GM18502 (cell line): ENCODE measurements around the gene PTGFR.

Source experiments
- ATAC-seq: cut with Tn5 transposase; IDR thresholded peaks from one replicate; pipeline ENCODE4 v1.9.1; 2021; ENCODE audit warnings: mild to moderate bottlenecking; ENCODE audit not compliant: unreplicated experiment, poor library complexity

The PTGFR gene

DNA sequence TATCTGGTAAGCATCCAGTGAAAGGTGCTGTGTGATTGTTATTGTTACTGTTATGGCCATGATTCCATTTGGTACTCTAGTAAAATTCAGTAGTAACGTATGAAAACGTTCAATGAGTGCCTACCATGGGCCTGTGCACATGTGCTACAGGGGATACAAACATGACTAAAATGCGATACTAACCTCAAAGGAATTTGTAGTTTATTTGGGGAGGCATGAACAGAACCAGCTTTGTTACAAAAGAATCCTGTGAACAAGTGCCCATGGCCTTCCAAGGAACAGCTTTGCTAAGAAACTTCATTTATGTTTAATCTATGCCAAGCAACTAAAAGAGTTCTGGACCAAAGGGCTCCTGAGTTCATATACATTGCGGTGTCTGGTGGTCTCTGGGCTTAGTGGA, 28.7 kb downstream of the PTGFR start:
- ATAC-seq, result no peak

DNA sequence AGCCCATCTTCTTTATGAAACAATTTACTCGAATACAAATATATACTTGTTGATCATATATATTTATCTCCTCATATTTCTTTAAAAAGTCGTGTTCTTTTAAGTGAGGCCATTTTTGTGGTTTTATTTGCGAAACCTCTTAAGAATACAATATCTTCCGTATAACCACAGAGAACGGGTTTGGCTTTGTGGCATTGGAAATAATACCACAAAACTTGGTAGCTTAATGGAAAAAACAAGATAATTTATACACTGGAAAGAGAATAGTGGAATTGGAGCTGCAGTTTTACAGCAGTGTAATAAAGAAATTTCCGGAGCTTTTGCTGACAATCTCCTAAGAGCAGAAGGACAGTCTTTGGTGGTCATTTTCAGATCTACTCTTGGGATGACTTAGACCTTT, 29.4 kb downstream of the PTGFR start:
- no peak for ATAC-seq

DNA sequence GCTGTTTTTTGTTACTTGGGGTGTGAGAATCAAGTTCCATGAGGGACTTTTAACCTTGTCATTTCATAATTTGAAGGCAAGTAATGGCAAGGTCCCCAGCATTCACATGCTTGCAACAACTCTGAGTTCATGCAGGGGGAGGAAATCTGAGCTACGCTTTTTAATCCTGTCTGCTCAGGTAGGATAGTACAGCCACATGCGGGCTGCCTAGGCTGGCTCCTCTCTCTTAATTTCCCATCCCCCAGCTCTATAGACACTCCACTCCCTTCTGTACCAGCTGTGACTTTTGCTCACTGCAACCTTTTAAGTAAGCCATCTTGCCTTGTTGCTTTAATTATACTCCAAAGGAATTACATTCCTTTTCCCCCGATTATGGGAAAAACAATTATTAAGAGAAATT, 30.1 kb downstream of the PTGFR start:
- ATAC-seq, result no peak

DNA sequence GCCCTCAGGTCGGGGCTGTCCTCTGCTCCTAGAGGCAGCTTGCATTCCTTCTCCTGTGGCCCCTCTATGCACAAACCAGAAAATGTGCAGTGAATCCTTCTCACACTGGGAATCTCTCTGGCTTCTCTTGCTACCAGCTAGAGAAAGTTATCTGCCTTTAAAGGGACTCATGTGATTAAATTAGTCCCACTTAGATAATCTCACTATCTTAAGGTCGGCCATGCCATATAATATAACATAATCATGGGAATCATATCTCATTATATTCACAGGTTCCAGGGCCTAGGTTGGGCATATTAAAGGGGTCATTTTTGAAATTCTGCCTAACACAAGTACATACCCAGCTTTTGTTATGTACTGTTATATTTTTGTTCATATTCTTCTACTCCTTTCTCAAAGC, 31.4 kb downstream of the PTGFR start:
- no peak for ATAC-seq

DNA sequence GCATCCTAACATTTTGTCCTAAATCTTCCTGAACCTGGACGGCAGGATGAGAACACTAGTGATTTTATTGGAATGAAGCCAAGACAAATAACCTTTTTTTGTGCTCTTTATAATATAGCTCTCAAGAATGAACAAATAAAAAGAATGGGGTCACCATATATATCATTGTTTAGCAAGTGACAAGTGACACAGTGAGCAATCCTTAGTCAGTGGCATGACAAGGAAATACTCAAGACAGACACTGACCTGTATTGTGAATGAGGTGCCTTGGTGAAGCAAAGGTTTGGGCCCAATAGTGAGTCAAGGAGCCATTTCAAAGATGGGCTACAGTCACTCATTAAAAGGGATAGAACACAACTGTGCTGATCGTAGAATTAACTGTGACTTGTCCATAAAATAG, 35.7 kb downstream of the PTGFR start:
- no peak for ATAC-seq

DNA sequence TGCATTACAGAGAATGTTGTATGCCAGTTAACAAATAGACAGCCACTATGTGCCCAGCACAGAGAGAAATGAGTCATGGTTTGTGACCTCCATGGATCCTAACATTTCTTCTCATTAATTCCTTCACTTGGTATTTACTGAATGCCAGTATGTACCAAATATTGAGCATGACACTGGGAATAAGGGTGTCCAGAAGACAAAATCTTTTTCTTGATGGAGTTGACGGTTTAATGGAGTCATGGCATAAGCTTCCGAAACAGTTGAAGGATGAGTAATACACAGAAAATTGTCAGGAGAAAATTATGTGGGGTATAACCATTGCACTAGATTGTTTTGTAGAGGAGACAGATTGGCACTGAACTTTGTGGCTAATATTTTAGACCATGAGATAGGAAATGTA, 36.9 kb downstream of the PTGFR start:
- no peak for ATAC-seq

DNA sequence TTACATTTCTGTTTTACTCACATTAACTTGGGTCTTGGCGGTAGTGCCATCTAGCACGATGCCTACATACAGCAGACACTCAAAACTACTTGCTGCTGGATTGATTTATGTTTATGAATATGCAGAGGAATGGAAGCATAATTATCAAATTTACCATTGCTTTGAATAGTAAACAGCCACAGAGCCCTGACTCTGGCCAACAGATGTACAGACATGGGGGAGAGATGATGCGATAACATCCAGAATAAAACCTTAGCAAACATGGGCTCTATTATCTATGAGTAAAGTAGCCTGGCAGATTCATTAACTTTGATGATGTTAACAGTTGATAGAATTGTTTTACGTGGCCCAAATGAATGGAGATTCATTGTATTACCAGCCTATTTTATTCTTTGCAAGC, 42.8 kb downstream of the PTGFR start:
- ATAC-seq, result no peak

DNA sequence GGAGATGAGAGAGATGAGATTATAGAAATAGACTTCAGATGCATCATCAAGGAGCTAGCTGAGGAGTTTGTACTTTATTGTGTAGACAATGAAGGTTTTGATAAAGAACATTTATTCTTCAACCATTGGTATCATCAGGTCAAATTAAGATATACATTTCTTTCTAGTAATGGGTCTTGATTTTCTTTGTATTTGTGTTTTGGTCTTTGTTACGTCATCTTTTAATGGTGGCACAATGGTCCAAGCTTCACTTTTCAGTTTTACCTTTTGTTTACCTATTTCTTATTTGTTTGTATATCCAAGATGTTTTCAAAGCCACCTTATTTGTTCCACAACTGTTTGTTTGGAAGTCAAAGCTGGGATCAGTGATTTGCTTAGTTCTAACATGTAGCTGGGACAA, 44.5 kb downstream of the PTGFR start:
- no peak for ATAC-seq

DNA sequence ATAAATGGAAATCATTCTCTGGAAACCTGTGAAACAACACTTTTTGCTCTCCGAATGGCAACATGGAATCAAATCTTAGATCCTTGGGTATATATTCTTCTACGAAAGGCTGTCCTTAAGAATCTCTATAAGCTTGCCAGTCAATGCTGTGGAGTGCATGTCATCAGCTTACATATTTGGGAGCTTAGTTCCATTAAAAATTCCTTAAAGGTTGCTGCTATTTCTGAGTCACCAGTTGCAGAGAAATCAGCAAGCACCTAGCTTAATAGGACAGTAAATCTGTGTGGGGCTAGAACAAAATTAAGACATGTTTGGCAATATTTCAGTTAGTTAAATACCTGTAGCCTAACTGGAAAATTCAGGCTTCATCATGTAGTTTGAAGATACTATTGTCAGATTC, 45.7 kb downstream of the PTGFR start:
- no peak for ATAC-seq

DNA sequence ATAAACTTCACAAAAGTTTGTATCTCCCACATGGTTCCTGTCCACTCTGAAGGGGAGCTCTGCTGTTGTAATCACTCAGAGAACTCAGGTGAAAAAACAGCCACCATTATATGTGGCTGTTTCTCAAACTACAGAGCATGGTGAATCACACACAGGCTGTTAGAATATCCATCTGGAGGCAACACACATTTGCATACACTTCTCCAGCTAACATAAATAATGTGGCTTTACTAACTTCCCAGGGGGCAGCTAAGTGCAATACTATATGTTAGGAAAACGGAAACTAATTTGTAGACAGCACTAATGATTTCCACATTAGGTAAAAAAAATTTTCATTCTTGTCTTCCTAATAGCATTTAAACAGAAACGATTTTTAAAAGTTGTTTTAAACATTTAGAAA, 49.3 kb downstream of the PTGFR start:
- no peak for ATAC-seq

DNA sequence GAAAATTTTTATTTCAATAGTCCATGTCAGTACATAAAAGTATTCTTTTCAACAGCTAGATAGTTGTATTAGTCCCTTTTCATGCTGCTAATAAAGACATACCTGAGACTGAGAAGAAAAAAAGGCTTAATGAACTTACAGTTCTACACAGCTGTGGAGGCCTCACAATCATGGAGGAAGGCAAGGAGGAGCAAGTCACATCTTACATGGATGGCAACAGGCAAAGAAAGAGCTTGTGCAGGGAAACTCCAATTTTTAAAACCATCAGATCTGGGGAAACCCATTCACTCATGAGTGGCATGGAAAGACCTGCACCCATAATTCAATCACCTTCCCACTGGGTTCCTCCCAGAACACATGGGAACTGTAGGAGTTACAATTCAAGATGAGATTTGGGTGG, 50.7 kb downstream of the PTGFR start:
- ATAC-seq, result no peak

DNA sequence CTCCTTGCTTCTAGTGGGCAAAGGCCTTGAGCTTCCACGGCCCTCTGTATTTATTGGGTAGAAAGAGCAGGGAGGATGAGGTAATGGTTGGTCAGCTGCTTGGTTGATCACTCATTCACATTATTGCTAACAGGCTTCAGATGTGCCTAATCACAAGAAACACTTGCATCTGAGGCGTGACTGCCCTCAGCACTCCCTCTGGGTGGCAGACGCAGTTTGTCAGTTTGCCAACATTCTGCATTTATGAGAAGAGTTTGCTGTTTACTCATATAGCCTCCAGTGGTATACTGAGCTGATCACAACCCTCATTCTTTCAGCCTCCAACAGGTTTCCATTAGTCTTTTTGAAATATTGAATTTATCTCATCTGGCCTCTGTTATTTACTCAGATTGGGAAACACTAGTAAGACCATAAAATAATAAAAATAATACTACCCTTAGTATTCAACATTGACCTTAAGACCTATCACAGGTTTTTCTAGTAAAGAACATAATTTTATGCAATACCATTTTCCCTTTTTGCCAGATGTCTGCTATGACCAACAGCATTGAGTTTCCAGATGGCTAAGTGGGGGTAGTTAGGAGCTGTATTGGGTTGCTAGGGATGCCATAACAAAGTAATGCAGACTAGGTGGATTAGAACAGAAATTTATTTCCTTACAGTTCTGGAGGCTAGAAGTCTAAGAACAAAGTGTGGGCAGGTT, 53.3 kb downstream of the PTGFR start:
- ATAC-seq, result no peak

DNA sequence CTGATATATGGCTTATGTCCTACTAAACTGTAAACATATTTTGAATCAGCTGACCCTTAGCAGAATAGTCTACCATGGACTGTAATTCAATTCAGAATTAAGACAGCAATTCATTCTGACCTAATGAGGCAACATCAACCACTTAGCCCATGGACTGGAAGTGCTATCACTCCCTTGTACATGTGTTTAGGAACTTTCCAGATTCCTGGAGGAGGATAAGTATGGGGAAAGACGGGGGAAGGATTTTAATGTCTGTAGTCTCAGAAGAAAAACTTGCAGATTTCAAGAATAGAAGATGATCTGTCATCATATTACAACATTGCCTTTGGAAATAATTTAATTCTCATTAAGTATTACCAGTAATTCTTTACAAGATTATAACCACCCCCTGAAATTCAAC, 56.3 kb downstream of the PTGFR start:
- no peak for ATAC-seq

DNA sequence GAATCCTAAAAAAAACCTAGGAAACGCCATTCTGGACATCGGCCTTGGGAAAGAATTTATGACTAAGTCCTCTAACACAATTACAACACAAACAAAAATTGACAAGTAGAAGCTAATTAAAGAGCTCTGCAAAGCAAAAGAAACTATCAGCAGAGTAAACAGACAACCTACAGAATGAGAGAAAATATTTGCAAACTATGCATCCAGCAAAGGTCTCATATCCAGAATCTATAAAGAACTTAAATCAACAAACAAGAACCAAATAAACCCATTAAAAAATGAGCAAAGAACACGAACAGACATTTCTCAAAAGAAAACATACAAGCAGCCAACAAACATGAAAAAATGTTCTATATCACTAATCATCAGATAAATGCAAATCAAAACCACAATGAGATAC, 58.6 kb downstream of the PTGFR start:
- no peak for ATAC-seq

DNA sequence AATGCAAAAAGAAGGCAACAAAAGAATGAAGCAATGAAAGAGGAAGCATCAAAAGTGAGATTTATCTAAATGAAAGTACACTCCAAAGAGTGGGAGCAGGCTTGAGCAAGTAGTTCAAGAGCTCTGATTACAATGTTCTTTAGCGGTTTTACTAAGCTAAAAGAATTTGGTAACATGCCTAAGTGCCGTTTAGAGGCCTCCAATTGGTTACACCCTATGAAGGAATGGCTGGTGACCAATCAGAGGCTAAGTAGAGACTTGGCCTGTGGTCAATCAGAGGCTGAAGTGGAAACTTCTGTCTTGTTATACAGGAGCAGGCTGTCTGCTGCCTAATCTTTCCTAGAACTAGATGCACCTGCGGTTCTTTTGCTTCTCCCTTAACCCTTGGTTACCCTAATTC, 59.1 kb downstream of the PTGFR start:
- ATAC-seq, result no peak

DNA sequence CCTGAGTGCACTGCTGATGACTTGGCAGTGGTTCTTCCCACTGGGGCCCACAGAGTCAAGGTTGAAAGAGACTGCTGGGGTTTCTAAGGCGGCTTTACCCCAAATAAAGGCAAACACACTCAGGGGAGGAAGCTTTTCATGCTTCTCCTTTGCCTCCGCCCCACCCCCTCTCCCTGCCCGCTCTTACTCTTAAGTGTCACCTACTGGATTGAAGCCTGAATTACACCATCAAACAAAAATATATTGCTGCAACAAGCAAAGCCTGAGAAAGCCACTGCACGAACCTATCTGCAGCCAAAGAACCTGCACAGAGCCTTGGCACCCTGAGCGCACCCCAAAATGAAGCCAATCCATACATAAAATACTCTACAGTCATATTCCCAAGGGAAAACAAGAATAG, 63.1 kb downstream of the PTGFR start:
- ATAC-seq, result no peak

DNA sequence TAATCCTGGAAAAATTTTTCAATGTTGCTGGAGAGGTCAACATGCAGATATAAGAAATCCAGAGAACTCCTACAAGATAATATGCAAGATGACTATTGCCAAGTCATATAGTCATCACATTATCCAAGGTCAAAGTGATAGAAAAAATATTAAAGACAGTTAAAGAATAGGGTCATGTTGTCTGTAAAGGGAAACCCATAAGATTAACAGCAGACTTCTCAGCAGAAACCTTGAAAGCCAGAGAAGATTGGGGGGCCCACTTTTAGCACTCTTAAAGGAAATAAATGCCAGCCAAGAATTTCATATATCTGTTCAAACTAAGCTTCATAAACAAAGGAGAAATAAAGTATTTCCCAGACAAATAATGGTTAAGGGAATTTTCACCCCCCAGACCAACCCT, 64.1 kb downstream of the PTGFR start:
- no peak for ATAC-seq

DNA sequence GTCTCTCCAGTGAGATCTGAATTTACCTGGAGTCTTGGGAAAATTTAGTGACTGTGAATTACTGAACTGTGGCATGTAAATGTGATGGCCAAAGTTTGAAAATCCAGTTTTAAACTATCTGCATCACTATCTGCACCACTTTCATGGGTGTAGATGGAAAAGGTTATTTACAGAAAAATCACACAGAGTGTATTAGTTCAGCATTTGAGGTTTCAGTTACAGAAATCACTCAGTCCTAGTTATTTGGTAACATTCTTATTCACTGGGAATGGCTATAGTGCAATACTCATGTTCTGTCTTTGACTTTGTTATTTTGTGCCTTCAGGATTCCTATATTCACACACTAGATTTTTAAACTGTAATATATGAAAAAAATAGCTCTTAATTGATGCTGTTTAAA, 68.9 kb downstream of the PTGFR start:
- no peak for ATAC-seq

DNA sequence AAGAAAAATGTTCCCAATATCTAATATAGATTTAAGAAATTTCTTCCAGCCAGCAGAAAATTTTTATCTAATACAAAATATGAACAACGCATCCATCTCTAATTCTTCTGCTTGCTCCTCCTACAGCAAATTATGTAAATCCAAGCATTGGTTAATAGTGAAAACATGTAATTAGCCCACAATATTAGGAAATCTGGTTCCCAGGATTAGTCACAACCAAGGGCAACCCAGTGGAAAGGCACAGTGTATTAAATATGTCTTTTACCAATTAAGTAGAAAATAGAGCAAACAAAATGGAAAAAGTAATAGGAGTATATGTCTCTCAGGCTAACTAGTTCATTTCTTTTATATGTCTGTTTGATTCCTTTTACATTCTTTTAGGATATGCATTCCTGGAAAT, 70.0 kb downstream of the PTGFR start:
- ATAC-seq, result no peak

DNA sequence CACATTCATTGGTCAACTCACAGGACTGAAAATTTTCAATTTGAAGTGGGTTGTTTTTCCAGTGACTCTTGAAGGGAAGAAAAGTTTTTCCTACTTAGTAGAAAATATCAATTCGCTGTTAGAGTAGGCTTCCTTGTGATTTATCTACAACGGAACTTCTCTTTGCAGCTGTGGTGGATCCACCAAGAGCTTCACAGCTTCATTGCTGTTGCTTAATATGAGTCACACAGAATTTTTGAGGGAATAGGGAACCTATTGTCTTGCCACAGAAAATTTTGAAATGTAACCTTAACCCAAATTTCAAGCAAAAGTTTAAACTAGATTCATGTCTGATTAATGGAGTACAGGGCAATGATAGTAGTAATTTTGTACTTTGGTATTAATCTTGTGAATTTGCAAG, 71.1 kb downstream of the PTGFR start:
- no peak for ATAC-seq

DNA sequence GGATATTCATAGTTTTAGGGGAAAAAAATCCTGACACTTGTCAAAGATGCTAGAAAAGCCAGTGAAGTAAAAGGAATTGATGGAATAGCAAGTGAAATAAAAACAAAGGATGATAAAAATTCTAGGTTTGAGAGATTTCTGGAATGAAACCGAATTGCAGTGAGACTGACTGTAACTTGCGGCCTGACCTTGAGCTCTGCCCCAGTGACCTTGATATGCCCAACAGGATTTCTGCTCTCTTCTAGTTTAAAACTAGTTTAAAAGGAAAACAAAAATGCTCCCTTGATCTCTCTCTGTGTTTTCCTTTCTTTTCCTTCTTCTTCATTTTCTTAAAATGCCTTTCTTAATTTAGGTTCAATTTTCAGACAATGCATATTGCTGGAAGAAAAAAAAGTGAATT, 74.6 kb downstream of the PTGFR start:
- no peak for ATAC-seq

DNA sequence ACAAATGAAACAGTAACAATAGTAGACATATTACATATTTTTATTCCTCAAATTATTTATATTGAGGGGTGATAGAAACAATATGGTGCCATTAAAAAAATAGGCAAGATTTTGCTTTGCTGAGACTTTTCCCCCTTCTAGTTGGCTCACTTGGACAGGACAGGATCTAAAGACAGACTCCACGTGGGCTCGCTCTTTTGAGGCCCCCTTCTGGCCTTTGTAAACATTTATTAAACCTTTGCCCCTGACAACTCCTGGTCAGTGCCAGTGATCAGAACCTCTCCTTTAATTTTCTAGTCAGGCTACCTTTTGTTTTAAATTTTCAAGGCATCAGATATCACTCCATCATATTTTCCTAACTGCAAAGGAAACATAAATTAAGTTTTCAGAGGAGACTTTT, 79.8 kb downstream of the PTGFR start:
- no peak for ATAC-seq
